Uterus (tissue), 2 donors: ENCODE measurements around the gene RPL19.

Source experiments
- CTCF ChIP-seq, 4 experiments: fragments of 200-600 bp in 2 of 4; fragments of 450-650 bp in 2 of 4; sonication (generic) in 2 of 4; IDR thresholded peaks; one replicate each; pipeline ENCODE4 v1.5.1; 2016 to 2019; ENCODE audit warnings: antibody characterized with exemption in 4 of 4, mild to moderate bottlenecking in 2 of 4, moderate library complexity in 1 of 4
- POLR2A ChIP-seq, 2 donors: fragments of 450-650 bp; IDR thresholded peaks; one replicate each; pipeline ENCODE4 v1.6.1; 2016; ENCODE audit warnings: antibody characterized with exemption in 2 of 2, mild to moderate bottlenecking in 1 of 2, moderate library complexity in 1 of 2

- no peak for TF ChIP-seq CTCF (IDR thresholded peaks at IDR 0.05)
- no peak for TF ChIP-seq POLR2A (IDR thresholded peaks at IDR 0.05)
Observed at GRCh38 chr17:39217734-39218369, 17.8 kb downstream of the RPL19 start.
